OCI-LY7 (cell line): ENCODE data around the gene VEPH1. TPM values are rescaled to one million over a fixed set of nuclear protein-coding genes. Genes with fewer than 3 reads are reported as not detected.

Experiments used
- BruUV-seq: library from RNA; stranded (reverse); fragments of 400-500 nt; replicated peaks from 2 replicates; lab custom pipeline; 2021; lab: Mats Ljungman, UMichigan
- CTCF ChIA-PET: fragments of 300-600 bp; sonication (Branson Sonifier 250); formaldehyde crosslinking; loops from one replicate; lab custom pipeline; 2022; ENCODE audit warnings: antibody characterized with exemption; ENCODE audit not compliant: unreplicated experiment; lab: Charles Lee
- POLR2A ChIA-PET: fragments of 300-600 bp; sonication (Branson Sonifier 250); formaldehyde crosslinking; loops from one replicate; lab custom pipeline; 2022; ENCODE audit warnings: antibody characterized with exemption; lab: Charles Lee
- DNase-seq: peaks from one replicate; pipeline ENCODE4 v3.0.0-alpha.2; 2015; ENCODE audit warnings: low spot score
- H2AFZ ChIP-seq: fragments of 200-600 bp; sonication (generic), shearing (Covaris generic); 2 replicates; pipeline ENCODE4 v1.6.1; 2014; ENCODE audit warnings: mild to moderate bottlenecking, antibody characterized with exemption, low read length, moderate library complexity
- H3K27ac ChIP-seq: fragments of 200-600 bp; sonication (generic); 2 replicates; pipeline ENCODE4 v1.5.1; 2014; ENCODE audit warnings: mixed run types, low read depth, mild to moderate bottlenecking, moderate library complexity, low read length, inconsistent platforms; ENCODE audit not compliant: poor library complexity, severe bottlenecking
- H3K36me3 ChIP-seq: fragments of 200-600 bp; sonication (generic); 2 replicates; pipeline ENCODE4 v1.6.1; 2014; ENCODE audit warnings: mild to moderate bottlenecking, antibody characterized with exemption, low read length, moderate library complexity, mixed read lengths; ENCODE audit not compliant: insufficient read depth
- H3K4me1 ChIP-seq: fragments of 200-600 bp; sonication (generic); 2 replicates; pipeline ENCODE4 v1.5.1; 2014; ENCODE audit warnings: mild to moderate bottlenecking, low read length; ENCODE audit not compliant: insufficient read depth, poor library complexity, severe bottlenecking
- H3K4me2 ChIP-seq: fragments of 200-600 bp; sonication (generic); 2 replicates; pipeline ENCODE4 v1.6.1; 2014; ENCODE audit warnings: mild to moderate bottlenecking, low read length
- H3K4me3 ChIP-seq: fragments of 200-600 bp; sonication (generic); 2 replicates; pipeline ENCODE4 v1.5.1; 2014; ENCODE audit warnings: mild to moderate bottlenecking, low read depth, low read length; ENCODE audit not compliant: poor library complexity, severe bottlenecking
- H3K79me2 ChIP-seq: fragments of 200-600 bp; sonication (generic); 2 replicates; pipeline ENCODE4 v1.6.1; 2016; ENCODE audit warnings: low read depth, mild to moderate bottlenecking, low read length, moderate library complexity, mixed read lengths; ENCODE audit not compliant: insufficient read depth
- H3K9me2 ChIP-seq: fragments of 200-600 bp; sonication (generic); 2 replicates; pipeline ENCODE4 v1.6.1; 2016; ENCODE audit warnings: mild to moderate bottlenecking, low read length, mixed read lengths; ENCODE audit not compliant: insufficient read depth
- H3K9me3 ChIP-seq: fragments of 200-600 bp; sonication (generic); 2 replicates; pipeline ENCODE4 v1.6.1; 2014; ENCODE audit warnings: mild to moderate bottlenecking, mixed run types, low read length, mixed read lengths
- H4K20me1 ChIP-seq: fragments of 200-600 bp; sonication (generic); 2 replicates; pipeline ENCODE4 v1.6.1; 2014; ENCODE audit warnings: mild to moderate bottlenecking, antibody characterized with exemption, low read length, moderate library complexity, mixed read lengths; ENCODE audit not compliant: insufficient read depth
- EZH2phosphoT487 ChIP-seq: fragments of 200-600 bp; sonication (generic); IDR thresholded peaks from 2 replicates; pipeline ENCODE4 v1.6.1; 2018; ENCODE audit warnings: low read depth, borderline replicate concordance, mild to moderate bottlenecking, mixed run types, antibody characterized with exemption, low read length, moderate library complexity, mixed read lengths
- intact Hi-C: fragments of 100-400 bp; cut with micrococcal nuclease; formaldehyde crosslinking; loops from one replicate; pipeline ENCODE4 v1.10.0; 2022; ENCODE audit not compliant: unreplicated experiment
- total RNA-seq, 2 experiments: library from RNA; depleted of rRNA in 1 of 2; stranded (reverse); fragments of >200 nt in 1 of 2; shearing (Covaris generic) in 1 of 2; gene quantifications; 2 replicates each; pipeline ENCODE4 v1.2.3, GENCODE V29; 2014 to 2022
- TF ChIP-seq, protein P1 (sequence below): fragments of 200-600 bp; sonication (generic); conservative IDR thresholded peaks from 2 replicates; pipeline ENCODE4 v1.5.1; 2014; ENCODE audit warnings: mild to moderate bottlenecking, antibody characterized with exemption, low read length, moderate library complexity, mixed read lengths

VEPH1 gene
- total RNA-seq, 2 experiments from 2014 or later = not detected

GRCh38 chr3:157311633-157312375 lies 191.4 kb downstream of the VEPH1 start:
- H3K4me1 ChIP-seq = no peaks in the 10 kb centered on the region
- no peaks in the 10 kb centered on the region for H4K20me1 ChIP-seq
- H3K27ac ChIP-seq = no peak overlapping the region
- no peaks in the 10 kb centered on the region for H3K9me3 ChIP-seq
- DNase-seq = no peak
- POLR2A ChIA-PET = interaction anchor here (0.9 kb wide), 1 partner anchor 17 kb away, joined by 3 read pairs; no protein-coding TSS in a partner anchor
- TF ChIP-seq, protein P1, sequence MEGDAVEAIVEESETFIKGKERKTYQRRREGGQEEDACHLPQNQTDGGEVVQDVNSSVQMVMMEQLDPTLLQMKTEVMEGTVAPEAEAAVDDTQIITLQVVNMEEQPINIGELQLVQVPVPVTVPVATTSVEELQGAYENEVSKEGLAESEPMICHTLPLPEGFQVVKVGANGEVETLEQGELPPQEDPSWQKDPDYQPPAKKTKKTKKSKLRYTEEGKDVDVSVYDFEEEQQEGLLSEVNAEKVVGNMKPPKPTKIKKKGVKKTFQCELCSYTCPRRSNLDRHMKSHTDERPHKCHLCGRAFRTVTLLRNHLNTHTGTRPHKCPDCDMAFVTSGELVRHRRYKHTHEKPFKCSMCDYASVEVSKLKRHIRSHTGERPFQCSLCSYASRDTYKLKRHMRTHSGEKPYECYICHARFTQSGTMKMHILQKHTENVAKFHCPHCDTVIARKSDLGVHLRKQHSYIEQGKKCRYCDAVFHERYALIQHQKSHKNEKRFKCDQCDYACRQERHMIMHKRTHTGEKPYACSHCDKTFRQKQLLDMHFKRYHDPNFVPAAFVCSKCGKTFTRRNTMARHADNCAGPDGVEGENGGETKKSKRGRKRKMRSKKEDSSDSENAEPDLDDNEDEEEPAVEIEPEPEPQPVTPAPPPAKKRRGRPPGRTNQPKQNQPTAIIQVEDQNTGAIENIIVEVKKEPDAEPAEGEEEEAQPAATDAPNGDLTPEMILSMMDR = no peak
- no peak for TF ChIP-seq EZH2phosphoT487
- no peak overlapping the region for H3K4me2 ChIP-seq
- intact Hi-C loops = no loop called here
- BruUV-seq = no TSS peak
- H3K36me3 ChIP-seq = no peaks in the 10 kb centered on the region
- no peaks in the 10 kb centered on the region for H3K79me2 ChIP-seq
- CTCF ChIA-PET = no interaction called here
- no peak overlapping the region for H3K4me3 ChIP-seq
- no peaks in the 10 kb centered on the region for H3K9me2 ChIP-seq
- H2AFZ ChIP-seq = no peak overlapping the region

DNA sequence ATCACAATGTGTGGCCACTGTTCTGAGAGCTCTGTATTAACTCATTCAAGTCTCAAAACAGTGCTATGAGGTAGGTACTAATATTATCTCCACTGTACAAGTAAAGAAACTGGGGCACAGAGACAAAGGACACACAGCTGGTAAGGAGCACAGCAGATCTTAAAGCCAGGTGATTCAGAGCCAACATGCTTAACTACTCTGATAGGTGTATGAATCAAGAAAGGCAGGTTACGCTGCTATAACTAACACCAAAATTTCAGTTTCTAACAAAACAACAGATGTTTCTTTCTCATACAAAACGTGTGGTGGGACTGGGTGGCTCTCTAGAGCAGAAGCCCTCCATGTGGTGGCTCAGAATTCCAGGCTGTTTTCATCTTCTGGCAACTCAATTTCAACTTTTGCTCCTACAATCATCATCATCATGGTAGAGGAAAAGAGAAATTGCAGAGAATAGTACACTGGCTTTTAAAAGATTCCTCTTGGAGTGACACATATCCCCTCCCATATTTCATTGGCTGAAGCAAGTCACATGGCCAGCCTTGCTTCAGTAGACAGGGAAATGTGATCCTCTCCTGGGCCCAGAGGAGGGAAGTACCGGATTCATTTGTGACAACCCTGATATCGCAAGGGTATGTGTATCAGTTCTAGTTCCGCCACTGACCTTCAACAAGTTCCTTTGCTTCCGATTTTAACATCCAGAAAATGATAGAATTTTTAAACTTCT lies 192.7 kb downstream of the VEPH1 start:
- H3K9me2 ChIP-seq = no peaks in the 10 kb centered on the region
- H4K20me1 ChIP-seq = no peaks in the 10 kb centered on the region
- H3K9me3 ChIP-seq = no peaks in the 10 kb centered on the region
- no peak overlapping the region for H3K4me2 ChIP-seq
- no peaks in the 10 kb centered on the region for H3K36me3 ChIP-seq
- intact Hi-C loops = no loop called here
- H3K4me1 ChIP-seq = no peaks in the 10 kb centered on the region
- no peaks in the 10 kb centered on the region for H3K79me2 ChIP-seq
- ChIA-PET CTCF (no interaction called here), POLR2A (no interaction called here)
- no peak overlapping the region for H2AFZ ChIP-seq
- no peak overlapping the region for H3K4me3 ChIP-seq
- no peak overlapping the region for H3K27ac ChIP-seq
- TF ChIP-seq, protein P1 = no peak
- no peak for TF ChIP-seq EZH2phosphoT487
- BruUV-seq = no TSS peak
- no peak for DNase-seq
